B cell (primary cell): ENCODE measurements around the gene WDR18. TPM values are rescaled to one million over a fixed set of nuclear protein-coding genes. Genes with fewer than 3 reads are reported as not detected.

Source experiments
- ATAC-seq: fragments of 200-7000 bp; cut with Tn5 transposase; one replicate; pipeline ENCODE4 v1.10.0; 2021; ENCODE audit warnings: low read depth, mild to moderate bottlenecking, moderate number of reproducible peaks, moderate library complexity
- CTCF ChIA-PET: fragments of 350-600 bp; sonication (Branson Sonifier 250); formaldehyde crosslinking; loops from one replicate; lab custom pipeline; 2021; ENCODE audit warnings: antibody characterized with exemption, inconsistent platforms; lab: Charles Lee
- POLR2A ChIA-PET: fragments of 350-600 bp; sonication (Branson Sonifier 250); formaldehyde crosslinking; loops from one replicate; lab custom pipeline; 2021; ENCODE audit warnings: antibody characterized with exemption; lab: Charles Lee
- DNase-seq: peaks from one replicate; pipeline ENCODE4 v3.0.0; 2013
- H2AFZ ChIP-seq: 2 replicates; pipeline ENCODE4 v1.6.1; 2012; ENCODE audit warnings: mild to moderate bottlenecking, low read depth, low read length; ENCODE audit not compliant: insufficient read depth, poor library complexity, severe bottlenecking
- H3K27ac ChIP-seq, 2 donors: 1 replicate in 1 of 2; 2 replicates in 1 of 2; pipeline ENCODE4 v1.5.1; 2012 to 2013; ENCODE audit warnings: low read length in 2 of 2, mild to moderate bottlenecking in 2 of 2, moderate library complexity in 1 of 2
- H3K27me3 ChIP-seq, 4 experiments: fragments of 200-600 bp in 1 of 4; sonication (generic) in 1 of 4; replicated peaks in 1 of 4; 1 replicate in 2 of 4; 2 replicates in 2 of 4; pipeline versions ENCODE4 v1.6.1 to v1.7.0; 2013 to 2016; ENCODE audit warnings: low read length in 3 of 4, mild to moderate bottlenecking in 2 of 4, mixed read lengths in 1 of 4, moderate library complexity in 1 of 4; ENCODE audit not compliant: insufficient read depth in 4 of 4, control insufficient read depth in 3 of 4; ENCODE audit errors: control extremely low read depth in 1 of 4
- H3K36me3 ChIP-seq, 2 experiments: replicated peaks in 1 of 2; 1 replicate in 1 of 2; 2 replicates in 1 of 2; pipeline versions ENCODE4 v1.6.1 to v1.7.1; 2013; ENCODE audit warnings: low read length in 1 of 2; ENCODE audit not compliant: insufficient read depth in 2 of 2, control insufficient read depth in 1 of 2; ENCODE audit errors: control extremely low read depth in 1 of 2, extremely low read depth in 1 of 2
- H3K4me1 ChIP-seq, 2 donors: fragments of 200-600 bp in 1 of 2; sonication (generic) in 1 of 2; 1 replicate in 1 of 2; 2 replicates in 1 of 2; pipeline versions ENCODE4 v1.5.1 to v1.6.1; 2013 to 2017; ENCODE audit warnings: low read length in 2 of 2; ENCODE audit not compliant: control insufficient read depth in 2 of 2, insufficient read depth in 2 of 2
- H3K4me2 ChIP-seq: replicated peaks from 2 replicates; pipeline ENCODE3; 2012; ENCODE audit warnings: mild to moderate bottlenecking, low read depth, low read length; ENCODE audit not compliant: poor library complexity, severe bottlenecking
- H3K4me3 ChIP-seq, 5 experiments: fragments of 200-600 bp in 1 of 5; sonication (generic) in 1 of 5; 1 replicate in 3 of 5; 2 replicates in 2 of 5; pipeline versions ENCODE4 v1.5.1 to v1.7.0; 2011 to 2016; ENCODE audit warnings: low read length in 4 of 5, mild to moderate bottlenecking in 4 of 5, low read depth in 2 of 5, control low read depth in 1 of 5, moderate library complexity in 1 of 5; ENCODE audit not compliant: insufficient read depth in 1 of 5; ENCODE audit errors: control extremely low read depth in 1 of 5, extremely low read depth in 1 of 5
- H3K79me2 ChIP-seq: fragments of 200-600 bp; sonication (generic); one replicate; pipeline ENCODE4 v1.6.0; 2016; ENCODE audit warnings: low read length; ENCODE audit not compliant: control insufficient read depth, insufficient read depth
- H3K9ac ChIP-seq: fragments of 200-600 bp; sonication (generic); 2 replicates; pipeline ENCODE4 v1.6.1; 2017; ENCODE audit warnings: mild to moderate bottlenecking, low read length, moderate library complexity
- H3K9me3 ChIP-seq, 3 donors: one replicate each; pipeline versions ENCODE4 v1.6.1 to v1.7.1; 2013; ENCODE audit warnings: low read length in 2 of 3; ENCODE audit not compliant: control insufficient read depth in 2 of 3, insufficient read depth in 1 of 3; ENCODE audit errors: control extremely low read depth in 1 of 3
- H4K20me1 ChIP-seq: 2 replicates; pipeline ENCODE4 v1.6.0; 2012; ENCODE audit warnings: mild to moderate bottlenecking, low read length; ENCODE audit not compliant: insufficient read depth, control insufficient read depth, poor library complexity, severe bottlenecking
- H3K27ac Mint-ChIP-seq: one replicate; pipeline ENCODE4 v1.8.0; 2021; ENCODE audit warnings: mixed read lengths
- H3K27me3 Mint-ChIP-seq: one replicate; pipeline ENCODE4 v1.8.0; 2021; ENCODE audit warnings: mixed read lengths
- H3K4me1 Mint-ChIP-seq: one replicate; pipeline ENCODE4 v1.8.0; 2021; ENCODE audit warnings: mixed read lengths
- H3K4me3 Mint-ChIP-seq: one replicate; pipeline ENCODE4 v1.8.0; 2021; ENCODE audit warnings: mixed read lengths
- H3K9me3 Mint-ChIP-seq: one replicate; pipeline ENCODE4 v1.8.0; 2022; ENCODE audit warnings: mixed read lengths; ENCODE audit not compliant: insufficient read depth
- EZH2 ChIP-seq: IDR thresholded peaks from 2 replicates; pipeline ENCODE4 v1.6.1; 2012; ENCODE audit warnings: borderline replicate concordance, low read depth, mild to moderate bottlenecking, moderate library complexity, low read length; ENCODE audit not compliant: insufficient read depth, poor library complexity, severe bottlenecking
- WGBS: methylation state at CpG from one replicate; pipeline ENCODE4 v1.1.5; 2013; ENCODE audit warnings: missing lambda C conversion rate; ENCODE audit not compliant: insufficient coverage; 5-methylcytosine and 5-hydroxymethylcytosine counted together
- intact Hi-C: fragments of 100-400 bp; cut with micrococcal nuclease; formaldehyde crosslinking; loops from one replicate; pipeline ENCODE4 v1.10.0; 2022
- polyA plus RNA-seq: library from polyadenylated mRNA; depleted of rRNA; stranded (reverse); fragments of >200 nt; gene quantifications from 2 replicates; pipeline ENCODE4 v1.2.3, GENCODE V29; 2012
- total RNA-seq, 2 donors: library from RNA; stranded (reverse); fragments of 120-200 nt in 1 of 2; gene quantifications; 1 replicate in 1 of 2; 2 replicates in 1 of 2; pipeline versions ENCODE4 v1.2.3 to v1.2.4, GENCODE V29; 2013 to 2022
- TF ChIP-seq, protein P1 (sequence below): fragments of 200-600 bp; IDR thresholded peaks from one replicate; pipeline ENCODE4 v1.8.0; 2022; ENCODE audit warnings: antibody characterized with exemption, mild to moderate bottlenecking

The WDR18 gene
- total and polyA plus RNA-seq, 2 donors (not counting 1 experiment from before 2014, with no cell fraction given), result 48.5 to 60.5 TPM

- CTCF ChIA-PET, result interaction anchor here (1.4 to 1.8 kb wide), 3 partner anchors 15 to 221 kb away, joined by 3 to 6 read pairs (median 4); no protein-coding TSS in a partner anchor
- Histone ChIP-seq H3K36me3 (peaks cover 0 to 10% of the 10 kb centered on the region in 2 experiments), H3K27ac (peak overlapping the region in 1 of 2 donors; percentile 99), H3K4me3 (peak overlapping the region in 4 of 5 experiments; percentile 80 to 94 (median 88)), H4K20me1 (peaks cover 61% of the 10 kb centered on the region), H3K79me2 (peaks cover 64% of the 10 kb centered on the region), H2AFZ (no peak overlapping the region), H3K9ac (peak overlapping the region; percentile 95), H3K4me2 (peak overlapping the region; percentile 99), H3K9me3 (no peaks in the 10 kb centered on the region), H3K27me3 (no peaks in the 10 kb centered on the region), H3K4me1 (peaks cover 41 to 65% of the 10 kb centered on the region in 2 donors)
- ATAC-seq (no peak), DNase-seq (no peak)
- H3K9me3 Mint-ChIP-seq, result no peaks in the 10 kb centered on the region
- TF ChIP-seq, protein P1, sequence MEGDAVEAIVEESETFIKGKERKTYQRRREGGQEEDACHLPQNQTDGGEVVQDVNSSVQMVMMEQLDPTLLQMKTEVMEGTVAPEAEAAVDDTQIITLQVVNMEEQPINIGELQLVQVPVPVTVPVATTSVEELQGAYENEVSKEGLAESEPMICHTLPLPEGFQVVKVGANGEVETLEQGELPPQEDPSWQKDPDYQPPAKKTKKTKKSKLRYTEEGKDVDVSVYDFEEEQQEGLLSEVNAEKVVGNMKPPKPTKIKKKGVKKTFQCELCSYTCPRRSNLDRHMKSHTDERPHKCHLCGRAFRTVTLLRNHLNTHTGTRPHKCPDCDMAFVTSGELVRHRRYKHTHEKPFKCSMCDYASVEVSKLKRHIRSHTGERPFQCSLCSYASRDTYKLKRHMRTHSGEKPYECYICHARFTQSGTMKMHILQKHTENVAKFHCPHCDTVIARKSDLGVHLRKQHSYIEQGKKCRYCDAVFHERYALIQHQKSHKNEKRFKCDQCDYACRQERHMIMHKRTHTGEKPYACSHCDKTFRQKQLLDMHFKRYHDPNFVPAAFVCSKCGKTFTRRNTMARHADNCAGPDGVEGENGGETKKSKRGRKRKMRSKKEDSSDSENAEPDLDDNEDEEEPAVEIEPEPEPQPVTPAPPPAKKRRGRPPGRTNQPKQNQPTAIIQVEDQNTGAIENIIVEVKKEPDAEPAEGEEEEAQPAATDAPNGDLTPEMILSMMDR, result no peak
- no peak for TF ChIP-seq EZH2
- intact Hi-C loops, result no loop called here
- peak overlapping the region; percentile 87 for H3K27ac Mint-ChIP-seq
- POLR2A ChIA-PET, result interaction anchor here (0.7 to 1.4 kb wide), 4 partner anchors 20 to 250 kb away, joined by 3 to 5 read pairs (median 4); partner anchors contain the start of genes ABCA7, ARHGAP45 and CIRBP
- 70% methylated on average over 18 of the region's 18 CpGs for WGBS
- H3K4me3 Mint-ChIP-seq, result peak overlapping the region; percentile 89
- peaks cover 46% of the 10 kb centered on the region for H3K4me1 Mint-ChIP-seq
- no peaks in the 10 kb centered on the region for H3K27me3 Mint-ChIP-seq
These were observed 35.4 kb downstream of the WDR18 start for GRCh38 chr19:1019616-1019961.
